Ovary (tissue), 9 donors: Measurements from ENCODE around the gene AP2B1. TPM values are rescaled to one million over a fixed set of nuclear protein-coding genes. Genes with fewer than 3 reads are reported as not detected.

Experiments
- DNase-seq, 5 donors: peaks; one replicate each; pipeline ENCODE4 v3.0.0-alpha.2; 2019 to 2020
- H3K27ac ChIP-seq, 2 donors: fragments of 200-600 bp; one replicate each; pipeline versions ENCODE4 v1.5.1 to v1.8.0; 2019 to 2022
- H3K27me3 ChIP-seq: fragments of 200-600 bp; one replicate; pipeline ENCODE4 v1.8.0; 2022
- H3K36me3 ChIP-seq: fragments of 200-600 bp; sonication (generic); one replicate; pipeline ENCODE4 v1.5.1; 2019
- H3K4me1 ChIP-seq: one replicate; pipeline ENCODE4 v1.8.1; 2013; ENCODE audit warnings: mild to moderate bottlenecking, moderate library complexity; ENCODE audit not compliant: insufficient read depth
- H3K4me3 ChIP-seq: fragments of 200-600 bp; sonication (generic); one replicate; pipeline ENCODE4 v1.5.1; 2017
- H3K9me3 ChIP-seq, 2 donors: fragments of 200-600 bp in 1 of 2; sonication (generic) in 1 of 2; one replicate each; pipeline versions ENCODE4 v1.5.1 to v1.8.1; 2013 to 2019; ENCODE audit warnings: mild to moderate bottlenecking in 1 of 2, moderate library complexity in 1 of 2
- EP300 ChIP-seq: sonication (generic); formaldehyde crosslinking; IDR thresholded peaks from one replicate; pipeline ENCODE4 v1.6.1; 2017; ENCODE audit warnings: antibody characterized with exemption
- POLR2A ChIP-seq: fragments of 450-650 bp; IDR thresholded peaks from one replicate; pipeline ENCODE4 v1.6.1; 2017; ENCODE audit warnings: antibody characterized with exemption, mild to moderate bottlenecking, moderate library complexity
- WGBS, 3 donors: extraction: QIAGEN DNeasy Blood & Tissue Kit in 1 of 3; methylation state at CpG; one replicate each; pipeline versions ENCODE4 v1.1.5 to v1.1.7; 2013 to 2017; 5-methylcytosine and 5-hydroxymethylcytosine counted together
- intact Hi-C, 4 donors: fragments of 100-400 bp; cut with DNase I; formaldehyde crosslinking; loops; one replicate each; pipeline versions ENCODE4 v1.11.0 to v1.15.1; 2022 to 2023
- polyA plus RNA-seq, 2 donors: library from polyadenylated mRNA; stranded (reverse); fragments of 200-250 nt in 1 of 2; fragments of 350-450 nt in 1 of 2; fragmentation: Illumina TruSeq in 1 of 2; extraction: RNeasy Lipid Tissue Mini Kit (QIAGEN cat#74804) in 1 of 2; gene quantifications; one replicate each; pipeline ENCODE4 v1.2.3, GENCODE V29; 2013 to 2014
- total RNA-seq, 7 donors: library from RNA; depleted of rRNA in 2 of 7; stranded (reverse); fragments of >200 nt in 2 of 7; fragmentation: NEBNext Ultra II Directional in 3 of 7; extraction: Animal tissue kit (Norgen Biotek cat#: 25700) in 3 of 7; gene quantifications; one replicate each; pipeline versions ENCODE4 v1.1.0 to v1.2.4, GENCODE V29; 2016 to 2023
- TF ChIP-seq, protein P1 (sequence below), 3 donors: fragments of 450-650 bp in 2 of 3; fragments of 200-600 bp in 1 of 3; IDR thresholded peaks; one replicate each; pipeline versions ENCODE4 v1.5.1 to v1.8.0; 2016 to 2022; ENCODE audit warnings: antibody characterized with exemption in 3 of 3, mild to moderate bottlenecking in 1 of 3
- donor health status: DM: no; HTN: no; CAD: no; lungs with moderate emphysema.
- donor health status: DM: no; HTN: no; CAD: no.
- donor health status: Bipolar disorder and iron deficiency.
- donor health status: DM: yes; HTN: yes; CAD: no.
- donor health status: DM: no; HTN: no; CAD: no.
- donor health status: DM: yes; HTN: yes; CAD: no.

Gene AP2B1
- total and polyA plus RNA-seq, 9 donors: 42.6 to 170 (median 139) TPM

DNA sequence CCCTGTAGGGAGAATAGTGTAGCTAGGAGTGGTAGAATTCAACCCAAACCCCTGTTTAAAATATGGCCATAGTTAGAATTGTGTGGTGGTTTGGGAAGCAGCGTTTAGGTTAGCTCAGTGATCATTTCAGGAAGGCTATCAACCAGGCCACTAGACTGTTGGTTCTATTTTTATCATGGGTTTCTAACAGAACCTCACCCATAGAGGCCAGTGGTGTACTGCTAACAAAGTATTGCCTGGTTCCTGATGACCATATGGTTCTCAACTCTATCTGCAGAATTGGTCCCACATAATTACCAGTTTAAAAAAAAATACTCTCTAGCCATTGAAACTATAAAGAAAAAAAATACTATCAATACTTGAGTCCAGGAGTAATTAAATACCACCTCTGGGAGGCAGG lies 73.8 kb downstream of the AP2B1 start:
- no peaks in the 10 kb centered on the region for H3K36me3 ChIP-seq
- H3K9me3 ChIP-seq: no peaks in the 10 kb centered on the region
- intact Hi-C loops: no loop called here
- H3K27me3 ChIP-seq: no peaks in the 10 kb centered on the region
- H3K27ac ChIP-seq: no peak overlapping the region
- no peak for DNase-seq
- 90 to 93% (median 91%) methylated on average over 1 of the region's 1 CpG for WGBS, 3 donors
- no peaks in the 10 kb centered on the region for H3K4me1 ChIP-seq
- H3K4me3 ChIP-seq: no peak overlapping the region
- TF ChIP-seq, protein P1, sequence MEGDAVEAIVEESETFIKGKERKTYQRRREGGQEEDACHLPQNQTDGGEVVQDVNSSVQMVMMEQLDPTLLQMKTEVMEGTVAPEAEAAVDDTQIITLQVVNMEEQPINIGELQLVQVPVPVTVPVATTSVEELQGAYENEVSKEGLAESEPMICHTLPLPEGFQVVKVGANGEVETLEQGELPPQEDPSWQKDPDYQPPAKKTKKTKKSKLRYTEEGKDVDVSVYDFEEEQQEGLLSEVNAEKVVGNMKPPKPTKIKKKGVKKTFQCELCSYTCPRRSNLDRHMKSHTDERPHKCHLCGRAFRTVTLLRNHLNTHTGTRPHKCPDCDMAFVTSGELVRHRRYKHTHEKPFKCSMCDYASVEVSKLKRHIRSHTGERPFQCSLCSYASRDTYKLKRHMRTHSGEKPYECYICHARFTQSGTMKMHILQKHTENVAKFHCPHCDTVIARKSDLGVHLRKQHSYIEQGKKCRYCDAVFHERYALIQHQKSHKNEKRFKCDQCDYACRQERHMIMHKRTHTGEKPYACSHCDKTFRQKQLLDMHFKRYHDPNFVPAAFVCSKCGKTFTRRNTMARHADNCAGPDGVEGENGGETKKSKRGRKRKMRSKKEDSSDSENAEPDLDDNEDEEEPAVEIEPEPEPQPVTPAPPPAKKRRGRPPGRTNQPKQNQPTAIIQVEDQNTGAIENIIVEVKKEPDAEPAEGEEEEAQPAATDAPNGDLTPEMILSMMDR (IDR thresholded peaks at IDR 0.05): no peak
- TF ChIP-seq POLR2A (no peak), EP300 (no peak)

DNA sequence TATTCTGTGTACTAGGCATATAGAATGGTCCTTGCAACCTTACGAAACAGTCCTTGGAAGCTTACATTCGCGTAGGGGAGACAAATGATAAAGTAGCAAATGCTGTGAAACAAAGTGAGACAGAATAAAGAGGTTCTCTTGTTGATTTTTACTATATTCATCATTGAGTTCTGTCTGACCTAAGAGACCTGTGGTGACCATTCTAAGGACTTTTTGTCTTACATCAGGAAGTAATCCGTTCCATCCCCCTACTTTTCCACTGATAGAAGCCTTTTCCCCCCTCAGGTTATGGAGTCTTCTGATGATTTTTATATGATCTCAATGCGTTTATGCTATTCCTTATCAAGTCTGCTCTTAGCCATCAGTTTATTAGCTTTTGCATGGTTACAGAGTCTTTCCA lies 77.6 kb downstream of the AP2B1 start:
- TF ChIP-seq EP300 (no peak), POLR2A (no peak)
- TF ChIP-seq, protein P1 (IDR thresholded peaks at IDR 0.05): no peak
- intact Hi-C loops: no loop called here
- Histone ChIP-seq H3K36me3 (no peaks in the 10 kb centered on the region), H3K9me3 (no peaks in the 10 kb centered on the region), H3K4me1 (no peaks in the 10 kb centered on the region), H3K27me3 (no peaks in the 10 kb centered on the region), H3K4me3 (no peak overlapping the region), H3K27ac (no peak overlapping the region)
- WGBS, 3 donors: 93 to 96% (median 95%) methylated on average over 5 of the region's 5 CpGs
- no peak for DNase-seq

DNA sequence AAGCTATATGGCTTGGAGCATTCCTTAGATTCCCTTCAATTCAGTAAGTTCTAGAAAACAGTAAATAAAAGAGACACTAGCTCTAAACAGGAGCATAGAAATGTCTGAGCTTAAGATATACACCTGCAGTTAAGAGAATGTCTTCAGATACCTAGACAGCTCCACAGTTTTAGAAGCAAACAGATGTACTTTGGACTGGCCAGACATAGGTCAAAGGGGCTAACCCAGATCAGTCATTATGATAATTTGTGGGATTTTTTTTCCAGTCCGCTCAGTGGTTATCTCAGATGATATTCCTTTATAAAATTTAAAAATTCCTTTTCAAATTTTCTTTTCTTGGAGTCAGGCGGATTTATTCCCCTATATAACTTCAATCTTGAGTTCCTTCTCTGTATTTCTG lies 78.5 kb downstream of the AP2B1 start:
- intact Hi-C loops: no loop called here
- no peaks in the 10 kb centered on the region for H3K36me3 ChIP-seq
- 95 to 99% (median 97%) methylated on average over 2 of the region's 2 CpGs for WGBS, 3 donors
- no peaks in the 10 kb centered on the region for H3K9me3 ChIP-seq
- no peaks in the 10 kb centered on the region for H3K4me1 ChIP-seq
- TF ChIP-seq, protein P1 (IDR thresholded peaks at IDR 0.05): no peak
- no peak for TF ChIP-seq EP300
- no peak for TF ChIP-seq POLR2A
- no peaks in the 10 kb centered on the region for H3K27me3 ChIP-seq
- no peak overlapping the region for H3K4me3 ChIP-seq
- no peak for DNase-seq
- no peak overlapping the region for H3K27ac ChIP-seq

DNA sequence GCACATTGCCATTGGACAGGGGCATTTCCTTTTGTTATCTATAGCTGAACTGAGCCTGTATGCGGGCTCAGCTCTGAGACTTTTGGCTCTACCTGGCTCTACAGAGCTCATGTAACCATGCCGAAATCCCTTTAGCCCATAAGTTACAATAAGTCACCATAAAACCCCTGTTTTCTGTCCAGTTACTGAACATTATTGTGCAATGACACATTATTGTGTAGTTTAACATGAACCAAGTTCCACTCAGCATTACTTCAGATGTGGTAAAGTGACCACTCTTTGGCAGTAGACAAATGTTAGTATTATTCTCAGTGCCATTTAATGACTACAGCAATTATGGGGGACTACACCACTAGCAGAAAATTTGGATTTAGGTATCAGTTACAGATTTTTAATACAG lies 78.9 kb downstream of the AP2B1 start:
- Histone ChIP-seq H3K36me3 (no peaks in the 10 kb centered on the region), H3K27ac (no peak overlapping the region), H3K9me3 (no peaks in the 10 kb centered on the region), H3K27me3 (no peaks in the 10 kb centered on the region), H3K4me1 (no peaks in the 10 kb centered on the region), H3K4me3 (no peak overlapping the region)
- no peak for DNase-seq
- intact Hi-C loops: no loop called here
- TF ChIP-seq, protein P1 (IDR thresholded peaks at IDR 0.05): no peak
- no peak for TF ChIP-seq EP300
- no peak for TF ChIP-seq POLR2A
- 48 to 49% (median 49%) methylated on average over 2 of the region's 2 CpGs for WGBS, 3 donors
